RCC 7860 (cell line): Measurements from ENCODE around the gene DYNLRB2.

Experiments used
- DNase-seq: peaks from one replicate; pipeline ENCODE4 v3.0.0-alpha.2; 2015; ENCODE audit warnings: low spot score
- FAIRE-seq: peaks from 2 replicates; lab custom pipeline; 2012; peaks lifted over from hg19 to GRCh38; lab: Jason Lieb, UNC

Gene DYNLRB2

GRCh38 chr16:80540516-80541305 is at the start of gene DYNLRB2:
Gene DYNLRB2, plus strand, starts transcription at chr16:80540993. Its CDS starts 84 bp downstream, at chr16:80541077.
- FAIRE-seq: peak; percentile 28
- DNase-seq: peak; percentile 81

- DNase-seq (no peak), FAIRE-seq (no peak)
Measured at GRCh38 chr16:80500116-80500859, 40.5 kb upstream of the DYNLRB2 start.

GRCh38 chr16:80500961-80501525 is 39.8 kb upstream of the DYNLRB2 start:
- FAIRE-seq (no peak), DNase-seq (no peak)

GRCh38 chr16:80503107-80503506 is 37.7 kb upstream of the DYNLRB2 start:
- FAIRE-seq: no peak
- DNase-seq: no peak

GRCh38 chr16:80507538-80507937 is 33.3 kb upstream of the DYNLRB2 start:
- DNase-seq (no peak), FAIRE-seq (no peak)

- DNase-seq (no peak), FAIRE-seq (no peak)
Measured at GRCh38 chr16:80509872-80510271, 30.9 kb upstream of the DYNLRB2 start.

- FAIRE-seq: no peak
- DNase-seq: no peak
Measured at GRCh38 chr16:80511824-80512592, 28.8 kb upstream of the DYNLRB2 start.

- no peak for DNase-seq
- no peak for FAIRE-seq
Measured at GRCh38 chr16:80512593-80512853, 28.3 kb upstream of the DYNLRB2 start.

- DNase-seq (no peak), FAIRE-seq (no peak)
Measured at GRCh38 chr16:80515374-80515773, 25.4 kb upstream of the DYNLRB2 start.

GRCh38 chr16:80517846-80518245 is 22.9 kb upstream of the DYNLRB2 start:
- DNase-seq: no peak
- FAIRE-seq: no peak

- DNase-seq: no peak
- no peak for FAIRE-seq
Measured at GRCh38 chr16:80518436-80518835, 22.4 kb upstream of the DYNLRB2 start.

GRCh38 chr16:80519189-80519588 is 21.6 kb upstream of the DYNLRB2 start:
- FAIRE-seq: no peak

GRCh38 chr16:80525420-80525819 is 15.4 kb upstream of the DYNLRB2 start:
- FAIRE-seq (no peak), DNase-seq (no peak)

More at GRCh38 chr16:80519189-80519588, 21.6 kb upstream of the DYNLRB2 start:
- DNase-seq: no peak

GRCh38 chr16:80526418-80527061 is 14.3 kb upstream of the DYNLRB2 start:
- FAIRE-seq (peak; percentile 74), DNase-seq (peak; percentile 47)

- DNase-seq (no peak), FAIRE-seq (no peak)
Measured at GRCh38 chr16:80527297-80527696, 13.5 kb upstream of the DYNLRB2 start.

GRCh38 chr16:80530479-80530878 is 10.3 kb upstream of the DYNLRB2 start:
- no peak for FAIRE-seq
- DNase-seq: no peak

GRCh38 chr16:80536238-80536637 is 4.6 kb upstream of the DYNLRB2 start:
- DNase-seq (no peak), FAIRE-seq (no peak)

- DNase-seq: no peak
Measured at GRCh38 chr16:80541306-80541694, 507 bp downstream of the DYNLRB2 start.

GRCh38 chr16:80543162-80543561 is 2.4 kb downstream of the DYNLRB2 start:
- FAIRE-seq: no peak

More at GRCh38 chr16:80541306-80541694, 507 bp downstream of the DYNLRB2 start:
- FAIRE-seq: no peak

GRCh38 chr16:80544326-80544725 is 3.5 kb downstream of the DYNLRB2 start:
- FAIRE-seq: no peak
- no peak for DNase-seq

More at GRCh38 chr16:80543162-80543561, 2.4 kb downstream of the DYNLRB2 start:
- DNase-seq: no peak

- DNase-seq (no peak), FAIRE-seq (no peak)
Measured at GRCh38 chr16:80546249-80546648, 5.5 kb downstream of the DYNLRB2 start.
